Activated CD8-positive, alpha-beta memory T cell treated with anti-CD3 and anti-CD28 coated beads for 24 hours (primary cell): ENCODE measurements around the gene ST8SIA5.

Experiments
- DNase-seq: peaks from one replicate; pipeline ENCODE4 v3.0.0-alpha.2; 2020

Gene ST8SIA5

DNA sequence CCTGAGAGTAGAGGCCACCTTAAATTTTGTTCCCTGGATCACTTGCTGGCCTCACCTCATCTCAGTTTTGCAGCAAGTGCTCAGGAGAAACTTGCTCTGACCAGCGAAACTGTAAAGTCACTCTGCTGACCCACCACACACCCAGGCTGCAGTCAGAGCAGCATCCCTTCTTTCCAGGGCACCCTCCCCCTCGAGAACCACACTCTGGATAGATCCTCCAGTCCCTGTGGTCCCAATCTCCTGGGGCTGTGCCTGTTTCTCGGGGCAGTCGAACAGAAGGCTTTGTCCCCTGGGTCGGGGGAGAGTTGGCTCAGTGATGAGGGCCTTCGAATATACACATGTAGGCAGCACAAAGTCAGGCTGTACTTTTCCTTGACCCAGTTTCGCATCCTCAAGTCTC is 18.4 kb downstream of the ST8SIA5 start:
- DNase-seq = no peak

DNA sequence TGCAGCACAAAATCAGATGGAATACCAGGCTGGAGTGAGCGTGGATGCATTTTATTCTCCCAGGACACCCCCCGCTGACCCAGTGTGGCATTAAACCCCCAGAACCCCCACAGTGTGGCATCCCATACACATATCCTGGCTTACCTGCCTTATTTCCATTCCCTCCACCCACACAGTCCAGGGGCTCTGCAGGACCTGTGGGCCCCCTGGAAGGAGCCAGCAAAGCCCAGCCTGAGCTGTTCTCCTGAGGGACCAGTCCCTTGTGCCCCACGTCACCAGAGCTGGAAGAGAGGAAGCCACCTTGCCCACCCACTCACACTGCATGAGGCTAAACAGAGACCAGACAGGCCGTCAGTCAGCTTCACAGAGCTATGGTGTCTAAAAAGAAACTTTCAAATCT is 20.1 kb downstream of the ST8SIA5 start:
- no peak for DNase-seq

DNA sequence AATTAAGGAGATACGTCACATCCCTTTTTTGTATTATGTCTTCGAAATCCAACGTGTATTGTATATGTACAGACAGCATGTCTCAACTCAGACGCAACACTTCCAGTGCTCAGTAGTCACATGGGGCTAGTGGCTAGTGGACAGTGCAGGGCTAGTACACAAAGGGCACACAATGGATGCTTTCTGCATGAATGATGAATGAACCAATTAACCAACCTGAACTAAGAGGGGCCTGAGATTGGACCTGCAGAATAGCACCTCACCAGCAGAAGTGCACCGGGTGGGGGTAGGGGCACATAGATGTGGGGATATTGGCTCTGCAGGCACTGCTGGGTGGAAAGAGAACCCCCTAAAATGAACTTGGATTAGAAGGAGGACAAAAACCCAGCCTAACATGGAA is 20.7 kb downstream of the ST8SIA5 start:
- DNase-seq = no peak

DNA sequence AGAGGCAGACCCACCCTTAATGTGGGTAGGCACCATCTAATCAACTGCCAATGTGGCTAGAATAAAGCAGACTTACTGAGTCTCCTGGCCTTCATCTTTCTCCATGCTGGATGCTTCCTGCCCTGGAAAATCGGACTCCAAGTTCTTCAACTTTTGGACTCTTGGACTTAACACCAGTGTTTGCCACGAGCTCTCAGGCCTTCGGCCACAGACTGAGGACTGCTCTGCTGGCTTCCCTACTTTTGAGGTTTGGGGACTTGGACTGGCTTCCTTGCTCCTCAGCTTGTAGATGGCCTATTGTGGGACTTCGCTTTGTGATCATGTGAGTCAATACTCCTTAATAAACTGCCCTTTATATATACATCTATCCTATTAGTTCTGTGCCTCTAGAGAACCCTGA is 21.9 kb downstream of the ST8SIA5 start:
- no peak for DNase-seq

DNA sequence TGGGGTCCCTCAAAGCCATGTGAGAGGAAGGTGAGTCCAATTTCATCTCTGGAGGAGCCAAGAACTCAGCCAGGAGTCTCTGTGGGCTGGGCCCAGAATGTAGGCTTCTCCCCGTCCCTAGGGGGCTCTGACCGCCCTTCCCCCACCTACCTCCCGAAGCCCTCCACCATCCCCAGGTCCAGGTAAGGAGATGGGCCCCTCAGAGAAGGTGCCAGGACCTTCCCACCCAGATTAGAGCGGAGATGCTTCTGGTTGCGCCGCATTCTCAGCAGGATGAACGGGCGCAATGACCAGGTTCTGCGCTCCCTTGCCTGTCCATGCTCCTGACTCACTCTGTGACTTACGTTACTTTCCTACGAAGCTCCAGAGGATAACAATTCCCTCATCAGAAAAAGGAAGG is 23.0 kb downstream of the ST8SIA5 start:
- DNase-seq = no peak

DNA sequence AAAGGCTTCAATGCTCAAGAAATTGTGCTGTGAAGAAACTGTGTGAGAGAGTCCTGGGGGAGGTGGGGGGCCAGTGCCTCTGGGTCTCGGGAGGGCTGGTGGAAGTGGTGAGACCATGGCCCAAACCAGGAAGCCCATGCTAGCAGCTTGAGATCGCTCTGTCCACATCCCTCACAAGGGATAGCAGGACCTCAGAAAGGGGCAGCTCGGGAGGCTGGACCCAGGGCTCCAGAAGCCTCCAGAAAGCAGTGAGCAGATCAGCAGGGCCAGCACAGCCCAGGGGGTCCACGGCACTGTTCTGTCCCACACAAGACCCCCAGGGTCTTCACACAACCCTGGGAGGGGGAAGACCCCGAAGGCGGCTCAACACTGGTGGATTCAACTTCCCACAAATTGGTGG is 24.1 kb downstream of the ST8SIA5 start:
- no peak for DNase-seq

DNA sequence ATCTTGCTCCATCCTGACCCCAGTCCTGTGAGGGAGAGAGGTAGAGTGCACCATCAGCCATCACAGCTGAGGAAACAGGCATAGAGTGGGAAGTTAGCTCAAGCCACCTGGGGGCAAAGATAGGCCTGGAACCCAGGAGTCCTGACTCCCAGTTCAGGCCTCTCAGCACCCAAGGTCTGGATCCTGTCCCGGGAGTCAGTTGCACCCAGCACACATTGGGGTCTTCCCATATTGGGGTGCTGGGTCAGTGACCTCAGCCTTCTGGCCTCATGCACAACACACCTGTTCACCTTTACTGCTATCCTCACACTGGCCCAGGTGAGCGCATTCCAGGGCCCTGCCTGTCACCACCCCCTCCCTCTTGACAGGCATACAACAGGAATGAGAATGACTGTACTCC is 24.7 kb downstream of the ST8SIA5 start:
- no peak for DNase-seq

DNA sequence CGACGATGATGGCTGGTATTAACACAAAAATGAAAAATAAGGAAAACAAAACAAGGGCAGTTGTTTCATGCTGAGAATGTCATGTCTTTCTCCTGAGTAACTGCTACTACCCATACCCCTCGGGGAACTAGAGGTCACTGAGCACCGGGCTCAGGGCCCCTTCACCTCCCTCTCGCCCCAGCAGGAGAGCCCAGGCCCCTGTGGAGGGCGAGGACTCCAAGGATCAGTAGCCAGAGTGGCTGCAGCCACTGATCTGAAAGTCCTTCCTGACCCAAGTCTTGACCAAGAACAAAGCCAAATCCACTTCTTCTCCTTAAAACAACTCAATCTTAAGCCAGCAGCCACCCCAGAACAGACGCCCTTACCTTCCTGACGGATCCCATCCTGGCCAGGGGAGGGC is 25.5 kb downstream of the ST8SIA5 start:
- no peak for DNase-seq

DNA sequence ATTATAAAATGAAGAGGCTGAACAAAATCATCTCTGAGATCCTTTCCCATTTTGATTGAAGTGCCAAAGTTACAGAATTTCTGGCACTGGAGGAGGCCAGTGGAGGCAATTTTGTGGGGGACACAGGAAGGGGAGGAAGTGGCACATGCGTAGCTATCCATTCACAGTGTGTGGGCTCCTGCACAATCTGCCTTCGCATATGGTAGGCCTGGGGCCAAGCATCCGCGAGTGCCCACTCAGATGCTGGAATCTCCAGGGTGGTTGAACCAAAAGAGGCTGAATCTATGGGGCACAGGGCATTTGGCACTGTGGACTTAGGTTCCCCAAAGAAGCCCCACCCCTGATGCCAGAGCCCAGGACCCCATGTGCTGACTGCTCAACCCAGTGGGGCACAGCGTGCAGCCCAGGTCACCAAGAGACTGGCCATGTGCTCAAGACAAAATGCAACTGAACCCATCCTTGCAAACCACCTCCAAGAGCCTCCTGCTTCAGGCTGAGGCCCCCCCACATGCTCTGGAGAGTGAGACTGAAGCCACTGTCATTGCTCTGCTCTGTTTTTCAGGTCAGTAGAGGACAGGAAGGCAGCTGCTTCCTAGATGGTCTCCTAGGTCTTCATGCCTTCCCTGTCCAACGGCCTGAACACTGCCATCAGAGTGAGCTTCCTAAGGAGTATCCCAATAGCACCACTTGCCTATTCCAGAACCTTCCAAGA is 28.5 kb downstream of the ST8SIA5 start:
- DNase-seq = no peak

DNA sequence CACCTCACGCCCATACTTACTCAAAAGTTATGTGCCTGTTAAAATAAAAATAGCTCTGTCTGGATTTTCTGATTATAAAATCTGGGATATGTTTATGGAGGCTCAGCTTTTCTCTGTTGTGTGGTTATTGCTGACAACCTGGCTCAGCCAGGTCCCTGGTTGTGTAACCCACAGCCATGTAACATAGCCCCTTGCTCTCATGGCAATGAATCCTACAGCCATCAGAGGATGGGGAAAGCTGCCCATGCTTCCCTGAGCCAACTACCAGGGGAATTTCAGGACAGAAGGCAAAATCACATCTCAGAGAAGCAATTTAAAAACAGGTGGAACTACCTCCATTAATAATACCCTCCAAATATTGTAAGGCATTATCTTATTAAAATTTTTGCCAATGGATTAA is 29.7 kb downstream of the ST8SIA5 start:
- no peak for DNase-seq

DNA sequence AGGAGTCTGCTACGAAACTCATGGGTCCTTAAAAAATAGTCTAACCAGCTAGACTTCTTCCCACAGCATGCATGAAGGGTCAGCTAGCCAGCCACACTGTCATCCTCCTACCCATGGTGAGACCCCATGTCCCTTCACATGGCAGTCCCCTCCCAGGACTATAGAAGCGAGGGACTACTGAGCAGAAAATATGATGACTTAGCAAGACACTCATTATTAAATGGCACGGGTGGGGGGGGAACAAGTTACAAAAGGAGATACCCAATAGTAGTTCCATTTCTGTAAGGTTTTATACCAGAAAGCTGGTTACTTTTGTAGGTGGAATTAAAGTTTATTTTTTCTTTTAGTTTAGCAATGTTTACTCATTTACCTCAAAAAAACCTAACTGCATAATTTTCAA is 31.5 kb downstream of the ST8SIA5 start:
- DNase-seq = no peak

DNA sequence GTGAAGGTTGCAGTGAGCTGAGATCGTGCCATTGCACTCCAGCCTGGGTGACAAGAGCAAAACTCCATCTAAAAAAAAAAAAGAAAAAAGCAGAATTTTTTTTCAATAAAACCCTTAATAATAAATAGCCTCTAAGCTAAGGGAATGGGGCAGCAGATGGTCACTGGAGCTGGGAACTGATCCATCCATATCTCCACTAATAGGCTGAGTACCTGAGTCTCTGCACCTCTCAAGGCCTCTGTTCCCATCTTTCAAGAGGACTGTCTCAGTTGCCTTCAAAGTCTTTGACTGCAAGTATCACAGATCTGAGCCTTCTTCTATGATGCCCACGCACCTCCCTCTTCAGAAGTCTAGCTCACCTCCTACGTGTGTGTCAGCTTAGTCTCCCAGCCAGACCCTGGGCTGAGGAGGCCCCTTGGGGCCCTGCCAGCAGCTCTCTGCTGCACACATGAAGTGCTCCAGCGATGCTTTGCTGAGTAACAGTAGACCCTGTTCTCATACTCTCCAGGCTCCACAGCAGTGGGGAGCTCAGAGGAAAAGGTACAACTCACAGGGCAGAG is 32.9 kb downstream of the ST8SIA5 start:
- DNase-seq = no peak

DNA sequence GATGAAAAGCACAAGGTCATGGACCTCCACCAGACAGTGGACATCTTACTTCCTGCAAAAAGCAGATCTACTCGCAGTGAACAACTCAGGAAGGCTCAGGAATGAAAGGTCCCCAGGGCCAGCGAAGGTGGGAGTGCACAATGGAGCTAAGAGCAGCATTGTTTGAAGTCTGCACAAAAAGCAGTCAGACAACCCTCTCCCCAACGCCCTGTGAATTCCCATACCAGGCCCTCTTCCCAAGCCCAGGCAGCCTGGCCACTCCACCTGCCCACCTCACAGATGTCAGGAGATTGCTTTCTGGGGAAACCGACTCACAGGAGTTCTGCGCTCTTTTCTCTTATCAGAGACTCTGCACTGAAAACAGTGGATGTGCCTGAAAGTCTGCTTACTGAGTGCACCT is 34.8 kb downstream of the ST8SIA5 start:
- no peak for DNase-seq

DNA sequence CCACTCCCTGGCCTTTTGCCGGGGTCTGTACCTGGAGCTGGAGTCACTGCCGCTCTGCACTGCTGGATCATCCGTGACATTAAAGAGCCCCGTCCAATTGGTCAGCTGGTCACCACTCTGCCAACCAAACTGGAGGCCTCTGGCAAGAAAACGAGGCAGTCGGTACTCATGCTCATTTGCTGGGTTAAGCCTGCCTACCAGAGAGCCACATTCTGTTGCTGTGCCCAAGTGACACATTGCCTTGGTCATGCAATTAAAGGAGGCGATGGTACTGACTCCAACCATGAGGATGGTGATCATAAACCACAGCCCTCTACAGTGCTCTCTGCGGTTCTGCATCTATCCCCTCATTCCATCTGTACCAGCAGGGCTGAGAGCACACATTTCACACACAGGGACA is 35.5 kb downstream of the ST8SIA5 start:
- DNase-seq = no peak

DNA sequence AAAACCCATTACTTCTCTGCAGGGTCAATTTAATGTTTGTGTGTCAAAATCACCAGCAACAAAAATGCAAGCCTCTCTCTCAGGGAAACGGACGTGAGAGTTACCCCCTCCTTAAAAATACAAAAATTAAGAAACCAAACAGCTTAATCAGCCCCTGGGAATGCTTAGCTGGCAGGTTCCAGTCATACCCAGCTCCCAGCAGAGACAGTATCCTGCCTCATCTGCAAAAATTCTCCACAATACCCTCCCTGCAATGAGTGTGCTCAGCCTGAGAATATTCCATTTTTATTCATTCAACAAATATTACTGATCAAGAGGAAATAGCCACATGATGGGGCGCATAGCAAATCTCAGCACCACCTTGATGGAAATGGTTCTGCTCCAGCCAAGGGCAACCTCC is 36.3 kb downstream of the ST8SIA5 start:
- no peak for DNase-seq

DNA sequence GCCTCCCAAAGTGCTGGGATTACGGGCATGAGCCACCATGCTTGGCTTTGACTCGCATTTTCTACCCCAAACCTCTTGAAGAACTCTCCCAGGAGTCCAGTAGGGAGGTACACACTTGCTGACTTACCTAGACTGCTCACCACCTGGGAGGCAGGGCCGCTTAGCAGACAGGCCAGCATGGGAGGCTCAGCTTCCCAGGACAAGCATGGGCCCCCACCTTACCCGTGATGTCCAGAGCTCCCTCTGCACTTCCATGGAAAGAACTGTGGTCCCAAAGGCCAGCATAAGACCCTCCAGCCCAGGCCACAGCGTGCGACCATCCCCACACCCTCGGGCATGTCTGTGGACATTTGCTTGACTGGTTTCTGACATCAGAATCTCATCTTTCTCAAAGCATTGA is 36.8 kb downstream of the ST8SIA5 start:
- no peak for DNase-seq

DNA sequence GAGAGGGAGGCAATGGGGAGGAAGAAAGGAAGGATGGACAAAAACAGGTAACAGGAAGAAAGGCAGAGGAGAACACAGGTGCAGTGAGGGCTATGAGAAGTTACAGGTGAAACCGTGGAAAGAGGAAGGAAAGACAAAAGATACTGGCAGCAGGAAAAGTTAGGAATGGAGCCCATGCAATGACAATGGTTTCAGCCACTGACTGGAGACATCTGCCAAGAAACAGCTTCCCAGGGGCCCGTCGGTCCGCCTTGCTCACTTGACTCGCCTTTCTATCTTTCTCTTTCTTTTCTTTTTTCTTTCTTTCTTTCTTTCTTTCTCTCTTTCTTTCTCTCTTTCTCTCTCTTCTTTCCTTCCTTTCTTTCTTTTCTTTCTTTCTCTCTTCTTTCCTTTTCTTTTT is 37.5 kb downstream of the ST8SIA5 start:
- no peak for DNase-seq

DNA sequence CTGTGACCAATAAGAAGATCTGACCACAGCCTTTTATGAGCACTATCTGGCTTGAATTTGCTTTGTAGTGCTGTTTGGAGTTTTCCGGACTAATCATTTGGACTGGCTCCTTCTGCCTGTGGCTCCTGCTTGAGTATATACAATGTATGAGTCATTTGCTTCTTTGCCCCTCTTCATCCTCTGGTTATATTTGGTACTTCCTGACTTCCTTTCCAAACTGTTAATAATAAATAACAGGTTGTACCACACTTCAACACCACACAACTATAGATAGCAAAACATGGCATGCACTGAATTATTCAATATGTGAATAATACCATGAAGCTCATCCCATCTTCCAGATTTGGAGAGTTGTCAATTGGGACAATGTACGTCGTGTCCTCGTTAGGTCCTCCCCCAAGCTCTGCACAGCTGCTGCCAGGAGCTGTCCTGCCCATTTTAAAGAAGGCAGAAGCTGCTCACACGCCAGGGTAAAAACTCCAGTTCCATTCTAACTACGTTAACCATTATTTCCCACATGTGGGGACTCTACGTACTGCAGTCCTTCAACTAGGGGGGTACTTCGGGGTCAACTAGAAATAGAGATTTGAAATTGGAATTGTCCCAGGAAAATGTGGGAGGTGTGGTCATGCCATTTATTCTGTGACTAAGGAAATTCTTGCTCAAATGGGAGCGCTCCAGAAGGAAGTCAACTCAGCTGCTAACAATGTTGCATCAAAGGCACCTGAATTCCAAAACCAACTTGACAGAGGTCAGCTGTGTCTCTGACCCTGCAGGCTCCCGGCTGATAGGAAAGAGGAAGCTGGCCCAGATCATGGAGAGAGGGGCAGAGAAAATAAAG is 38.1 kb downstream of the ST8SIA5 start:
- DNase-seq = no peak

DNA sequence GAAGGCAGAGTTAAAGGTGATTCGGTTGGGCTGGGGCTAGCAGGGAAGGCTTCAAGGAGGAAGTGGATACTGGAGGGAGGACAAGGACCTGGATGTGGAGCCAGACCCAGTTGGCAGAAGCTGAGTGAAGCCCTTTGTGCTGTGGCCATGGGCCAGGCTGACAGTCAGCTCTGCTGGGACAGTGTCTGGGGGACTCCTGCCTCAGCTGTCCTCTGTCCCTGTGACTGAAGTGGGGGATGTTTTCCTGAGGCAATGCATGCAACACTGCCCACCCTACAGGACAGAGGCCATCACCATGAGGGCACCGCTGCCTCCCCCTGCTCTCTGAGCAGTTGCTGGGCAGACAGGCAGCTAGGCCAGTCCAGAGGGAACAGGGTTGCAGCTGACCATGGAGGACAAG is 40.0 kb downstream of the ST8SIA5 start:
- DNase-seq = no peak

DNA sequence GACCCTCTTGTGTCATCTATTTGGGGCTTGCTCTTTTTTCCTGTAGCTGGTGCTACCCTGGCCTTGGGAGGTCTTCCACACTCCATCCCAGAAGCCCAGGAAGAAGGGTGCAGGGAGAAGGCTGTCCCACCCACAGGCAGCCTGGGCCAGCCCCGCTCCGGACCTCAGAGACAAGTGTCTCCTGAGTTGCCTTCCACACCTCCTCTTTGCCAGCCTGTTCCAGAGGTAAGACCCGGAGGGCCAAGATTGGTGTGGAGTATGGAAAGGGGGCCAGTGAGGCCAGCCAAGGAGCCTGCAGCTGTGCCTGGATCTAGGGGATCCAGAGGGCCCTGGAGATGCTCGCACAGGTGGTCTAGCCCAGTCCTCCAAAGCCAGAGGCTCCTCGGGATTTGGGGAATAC is 40.5 kb downstream of the ST8SIA5 start:
- no peak for DNase-seq

DNA sequence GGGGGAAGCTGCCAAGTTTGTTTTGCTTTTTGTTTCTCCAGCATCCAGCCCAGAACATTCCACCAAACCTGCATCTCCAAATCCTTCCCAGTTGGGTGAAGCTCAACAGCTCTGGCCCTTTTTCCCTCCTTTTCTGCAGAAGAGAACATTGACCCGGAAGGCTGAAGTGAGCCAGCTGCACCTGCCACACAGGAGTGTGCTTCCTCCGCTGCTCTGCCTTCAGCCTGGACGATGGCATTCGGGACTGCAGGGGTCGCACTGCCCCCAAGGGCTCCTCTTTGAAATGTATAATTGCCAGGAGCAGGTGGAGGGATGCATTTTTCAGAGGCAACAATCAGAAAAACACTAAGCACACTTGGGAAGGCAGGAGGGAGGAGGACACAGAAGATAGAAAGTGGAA is 41.8 kb downstream of the ST8SIA5 start:
- DNase-seq = no peak

DNA sequence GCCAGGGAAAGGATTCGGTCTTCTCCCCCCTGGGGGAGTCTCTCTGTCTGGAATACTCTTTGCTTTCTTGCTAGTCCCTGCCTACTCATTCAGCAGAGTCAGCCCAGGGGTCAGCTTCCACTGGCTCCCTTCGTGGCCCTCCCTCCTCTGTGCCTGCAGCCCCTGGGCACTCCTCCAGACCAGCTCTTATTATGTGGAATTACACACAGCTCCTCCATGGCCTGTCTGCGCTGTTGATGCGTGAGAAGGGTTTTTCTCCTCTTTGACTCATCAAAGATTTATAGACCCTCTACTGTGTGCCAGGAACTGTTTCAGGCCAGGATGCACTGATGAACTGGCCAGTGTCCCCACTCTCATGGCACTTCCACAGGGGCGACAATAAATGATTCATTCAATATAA is 44.4 kb downstream of the ST8SIA5 start:
- DNase-seq = no peak

DNA sequence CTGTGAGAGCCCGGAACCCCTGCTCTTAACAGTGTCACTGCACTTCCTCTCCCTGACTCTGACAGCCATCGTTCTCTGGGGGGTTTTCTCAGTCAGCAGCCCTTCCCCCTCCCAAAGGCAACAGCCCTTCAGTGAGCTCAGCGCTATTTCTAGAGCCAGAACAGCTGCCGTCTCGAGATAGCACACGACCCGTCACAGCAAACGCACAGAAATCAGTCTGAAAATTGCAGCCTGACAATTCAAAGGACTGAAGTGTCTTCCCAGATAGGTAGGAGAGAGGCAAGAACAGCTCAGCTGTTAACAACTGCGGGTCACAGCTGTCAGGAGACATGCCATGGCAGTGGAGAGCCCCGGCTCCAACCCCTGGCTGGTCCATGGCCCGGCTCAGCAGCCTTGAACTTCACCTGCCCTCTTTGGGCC is 45.4 kb downstream of the ST8SIA5 start:
- no peak for DNase-seq

DNA sequence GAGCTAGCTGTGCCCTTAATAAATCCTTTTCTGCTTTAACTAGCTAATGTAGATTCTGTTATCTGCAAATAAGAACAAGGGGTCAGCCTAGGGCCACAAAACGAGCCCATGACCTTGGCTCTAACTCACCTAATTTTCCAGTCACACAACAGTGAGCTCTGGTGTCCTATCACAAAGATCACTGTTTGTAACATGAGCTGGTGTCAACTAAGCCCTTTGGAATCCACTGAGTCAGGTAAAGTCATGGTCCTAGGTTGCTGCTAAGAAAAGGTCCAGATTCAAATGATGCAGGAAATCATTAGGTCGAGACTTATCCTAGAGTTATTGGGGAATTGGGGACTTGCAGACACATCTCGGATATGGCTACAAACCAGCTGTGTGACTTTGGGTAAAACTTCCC is 49.9 kb downstream of the ST8SIA5 start:
- DNase-seq = no peak
